Measurements from ENCODE around the gene NCR2. TPM values are rescaled to one million over a fixed set of nuclear protein-coding genes. Genes with fewer than 3 reads are reported as not detected.

The NCR2 gene
- total RNA-seq, 4 donors from 2014 or later = not detected

DNA sequence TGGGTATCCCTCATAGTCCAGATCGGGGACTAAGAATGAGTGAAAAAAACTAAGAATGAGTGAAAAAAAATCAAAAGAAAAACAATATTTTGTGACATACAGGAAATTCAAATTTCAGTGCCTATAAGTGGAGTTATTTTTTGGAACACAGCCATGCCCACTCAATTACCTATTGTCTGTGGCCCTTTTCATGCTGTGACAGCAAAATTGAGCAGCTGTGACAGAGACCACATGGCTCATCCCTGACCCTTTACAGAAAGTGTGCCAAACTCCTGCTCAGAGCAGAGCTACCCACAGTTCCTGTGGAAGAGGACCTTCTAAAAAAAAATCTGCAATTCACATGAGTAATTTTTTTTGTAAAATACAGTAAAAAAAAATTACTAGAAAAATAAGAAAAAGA lies 1.4 kb downstream of the NCR2 start:
- H3K4me1 ChIP-seq = no peaks in the 10 kb centered on the region
- no peaks in the 10 kb centered on the region for H3K36me3 ChIP-seq
- H3K9me3 ChIP-seq = no peaks in the 10 kb centered on the region
- 50% methylated on average over 1 of the region's 1 CpG; no CpG with 5 or more reads in 1 of the 2 donors for WGBS, 2 donors (ENCODE audit: low coverage in 1 of 2)
- H3K27me3 ChIP-seq = peaks cover 53% of the 10 kb centered on the region
- TF ChIP-seq POLR2AphosphoS5 (IDR thresholded peaks at IDR 0.05) (no peak), EP300 (IDR thresholded peaks at IDR 0.05) (no peak), POLR2A (IDR thresholded peaks at IDR 0.05) (no peak)
- TF ChIP-seq, protein P1, sequence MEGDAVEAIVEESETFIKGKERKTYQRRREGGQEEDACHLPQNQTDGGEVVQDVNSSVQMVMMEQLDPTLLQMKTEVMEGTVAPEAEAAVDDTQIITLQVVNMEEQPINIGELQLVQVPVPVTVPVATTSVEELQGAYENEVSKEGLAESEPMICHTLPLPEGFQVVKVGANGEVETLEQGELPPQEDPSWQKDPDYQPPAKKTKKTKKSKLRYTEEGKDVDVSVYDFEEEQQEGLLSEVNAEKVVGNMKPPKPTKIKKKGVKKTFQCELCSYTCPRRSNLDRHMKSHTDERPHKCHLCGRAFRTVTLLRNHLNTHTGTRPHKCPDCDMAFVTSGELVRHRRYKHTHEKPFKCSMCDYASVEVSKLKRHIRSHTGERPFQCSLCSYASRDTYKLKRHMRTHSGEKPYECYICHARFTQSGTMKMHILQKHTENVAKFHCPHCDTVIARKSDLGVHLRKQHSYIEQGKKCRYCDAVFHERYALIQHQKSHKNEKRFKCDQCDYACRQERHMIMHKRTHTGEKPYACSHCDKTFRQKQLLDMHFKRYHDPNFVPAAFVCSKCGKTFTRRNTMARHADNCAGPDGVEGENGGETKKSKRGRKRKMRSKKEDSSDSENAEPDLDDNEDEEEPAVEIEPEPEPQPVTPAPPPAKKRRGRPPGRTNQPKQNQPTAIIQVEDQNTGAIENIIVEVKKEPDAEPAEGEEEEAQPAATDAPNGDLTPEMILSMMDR (IDR thresholded peaks at IDR 0.05) = no peak
- no peak for ATAC-seq
- H3K27ac ChIP-seq = no peak overlapping the region
- no peak overlapping the region for H3K4me3 ChIP-seq

DNA sequence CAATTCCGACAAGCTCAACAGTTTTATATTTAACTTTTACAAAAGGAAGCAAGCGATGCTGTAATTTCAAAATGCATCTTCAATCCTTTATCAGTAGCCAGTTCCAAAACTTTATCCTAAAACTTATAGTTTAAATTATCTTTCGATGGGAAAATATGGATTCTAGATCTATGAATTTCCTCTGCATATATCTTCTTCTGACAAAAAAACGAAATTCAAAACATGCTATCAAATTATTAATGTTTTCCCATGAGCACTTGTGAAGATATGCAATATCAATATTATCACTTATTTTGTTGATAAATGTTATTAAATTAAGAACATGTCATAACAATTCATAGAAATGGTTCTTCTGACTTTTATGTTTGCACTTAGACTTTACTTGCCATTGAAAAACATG lies 2.3 kb downstream of the NCR2 start:
- Histone ChIP-seq H3K36me3 (no peaks in the 10 kb centered on the region), H3K4me1 (no peaks in the 10 kb centered on the region), H3K4me3 (no peak overlapping the region), H3K27me3 (peaks cover 52% of the 10 kb centered on the region), H3K27ac (no peak overlapping the region), H3K9me3 (no peaks in the 10 kb centered on the region)
- WGBS, 2 donors (ENCODE audit: low coverage in 1 of 2) = 40 to 68% methylated on average over 4 of the region's 4 CpGs
- TF ChIP-seq EP300 (IDR thresholded peaks at IDR 0.05) (no peak), POLR2A (IDR thresholded peaks at IDR 0.05) (no peak), POLR2AphosphoS5 (IDR thresholded peaks at IDR 0.05) (no peak)
- TF ChIP-seq, protein P1 (IDR thresholded peaks at IDR 0.05) = no peak
- ATAC-seq = no peak

DNA sequence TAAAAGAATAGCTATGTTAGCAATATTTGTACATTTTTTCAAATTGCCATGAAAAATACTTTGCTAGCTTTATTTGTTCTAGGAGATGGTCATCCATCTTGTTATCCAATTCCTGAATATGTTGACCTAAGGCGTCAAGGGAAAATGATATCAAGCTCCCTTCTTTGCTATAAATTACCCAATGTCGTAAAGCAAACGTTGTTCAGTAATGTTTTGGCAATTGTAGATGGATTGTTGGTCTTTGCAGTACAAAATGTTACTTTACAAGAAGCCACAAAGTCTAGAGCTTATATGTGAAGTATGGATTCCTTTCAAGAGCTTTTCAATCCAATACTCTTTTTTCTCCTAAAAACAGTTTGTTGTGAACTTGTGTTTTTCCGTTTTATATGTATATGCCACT lies 3.3 kb downstream of the NCR2 start:
- no peak for ATAC-seq

DNA sequence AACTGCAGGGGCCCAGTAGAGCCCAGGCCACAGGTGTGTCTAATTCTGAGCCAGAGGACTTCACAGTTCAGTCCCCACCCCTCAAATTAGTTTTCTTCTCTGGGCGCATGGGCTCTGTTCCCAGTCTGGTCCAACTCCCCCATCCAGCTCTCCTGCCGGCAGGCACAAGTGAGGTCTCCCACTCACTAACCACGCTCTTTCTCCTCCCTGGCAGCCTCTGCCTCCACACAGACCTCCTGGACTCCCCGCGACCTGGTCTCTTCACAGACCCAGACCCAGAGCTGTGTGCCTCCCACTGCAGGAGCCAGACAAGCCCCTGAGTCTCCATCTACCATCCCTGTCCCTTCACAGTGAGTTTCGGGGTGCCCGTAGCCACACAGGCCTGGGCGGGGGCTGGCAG lies 6.2 kb downstream of the NCR2 start:
- TF ChIP-seq, protein P1 (IDR thresholded peaks at IDR 0.05) = no peak
- no peak for TF ChIP-seq POLR2A (IDR thresholded peaks at IDR 0.05)
- TF ChIP-seq EP300 (IDR thresholded peaks at IDR 0.05) = no peak
- no peak for TF ChIP-seq POLR2AphosphoS5 (IDR thresholded peaks at IDR 0.05)
- no peak for ATAC-seq
- H3K27me3 ChIP-seq = peaks cover 39% of the 10 kb centered on the region
- no peak overlapping the region for H3K4me3 ChIP-seq
- no peaks in the 10 kb centered on the region for H3K9me3 ChIP-seq
- WGBS, 2 donors (ENCODE audit: low coverage in 1 of 2) = 82 to 96% methylated on average over 3 of the region's 8 CpGs
- H3K4me1 ChIP-seq = no peaks in the 10 kb centered on the region
- H3K27ac ChIP-seq = no peak overlapping the region
- H3K36me3 ChIP-seq = no peaks in the 10 kb centered on the region

More for the DNA sequence above, 3.3 kb downstream of the NCR2 start:
- Histone ChIP-seq H3K27me3 (peaks cover 49% of the 10 kb centered on the region), H3K9me3 (no peaks in the 10 kb centered on the region), H3K36me3 (no peaks in the 10 kb centered on the region), H3K27ac (no peak overlapping the region), H3K4me1 (no peaks in the 10 kb centered on the region), H3K4me3 (no peak overlapping the region)
- TF ChIP-seq EP300 (IDR thresholded peaks at IDR 0.05) (no peak), POLR2A (IDR thresholded peaks at IDR 0.05) (no peak), POLR2AphosphoS5 (IDR thresholded peaks at IDR 0.05) (no peak)
- TF ChIP-seq, protein P1 (IDR thresholded peaks at IDR 0.05) = no peak
- WGBS, 2 donors (ENCODE audit: low coverage in 1 of 2) = 43 to 49% methylated on average over 4 of the region's 4 CpGs

DNA sequence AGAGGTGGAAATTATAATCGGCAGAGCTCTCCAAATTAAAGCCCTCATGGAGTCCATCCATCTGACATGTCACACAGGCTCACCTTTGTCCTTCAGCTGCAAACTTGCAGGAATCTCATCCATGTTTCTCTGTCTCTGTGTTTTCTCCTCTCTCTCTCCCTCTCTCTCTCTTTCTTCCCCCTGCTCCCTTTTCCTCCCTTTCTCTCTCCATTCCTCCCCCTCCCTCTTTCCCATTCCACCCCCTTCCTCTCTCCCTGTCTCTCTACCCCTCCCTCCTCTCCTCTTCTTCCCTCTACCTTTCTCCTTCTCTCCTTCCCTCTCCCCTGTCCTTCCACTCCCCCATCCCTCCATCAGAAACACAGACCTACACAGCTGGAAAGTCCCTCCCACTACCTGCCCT lies 6.8 kb downstream of the NCR2 start:
- ATAC-seq = no peak
- Histone ChIP-seq H3K4me3 (no peak overlapping the region), H3K27ac (no peak overlapping the region), H3K36me3 (no peaks in the 10 kb centered on the region), H3K27me3 (peaks cover 42% of the 10 kb centered on the region), H3K9me3 (no peaks in the 10 kb centered on the region), H3K4me1 (no peaks in the 10 kb centered on the region)
- 14 to 33% methylated on average over 1 of the region's 1 CpG for WGBS, 2 donors (ENCODE audit: low coverage in 1 of 2)
- TF ChIP-seq POLR2AphosphoS5 (IDR thresholded peaks at IDR 0.05) (no peak), EP300 (IDR thresholded peaks at IDR 0.05) (no peak), POLR2A (IDR thresholded peaks at IDR 0.05) (no peak)
- TF ChIP-seq, protein P1 (IDR thresholded peaks at IDR 0.05) = no peak

All from gastroesophageal sphincter (tissue), 4 donors.